ENCODE measurements around the gene DNAI2.

DNA sequence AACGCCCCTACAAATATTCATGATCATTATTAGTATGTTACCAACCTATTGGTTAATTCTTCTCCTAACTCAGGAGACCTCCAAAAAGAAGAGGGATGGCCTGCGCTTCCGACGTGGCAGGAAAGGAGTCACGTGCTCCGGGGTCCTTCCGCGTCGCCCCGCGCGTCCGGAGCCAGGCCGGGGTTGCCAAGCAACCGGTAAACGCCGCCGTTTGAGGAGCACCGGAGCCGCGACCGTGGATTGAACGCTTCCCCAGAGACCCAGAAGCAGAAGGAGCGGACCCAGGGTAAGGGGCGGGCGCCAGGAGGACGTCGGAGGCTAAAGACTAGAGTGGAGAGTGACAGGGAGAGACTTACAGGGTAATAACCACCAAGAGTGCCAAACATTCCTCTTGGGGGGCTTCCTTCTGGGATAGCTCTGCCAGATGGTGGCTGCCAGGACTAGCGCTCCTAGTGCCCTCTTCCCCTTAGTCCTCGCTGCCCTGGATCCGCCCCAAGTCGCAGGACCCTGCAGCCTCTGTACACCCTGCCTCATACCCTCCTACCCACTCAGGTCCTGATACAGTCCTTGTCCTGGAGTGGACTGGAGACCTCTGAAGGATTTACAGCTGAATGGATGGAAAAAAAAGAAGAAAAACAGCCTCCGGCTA lies at the start of gene DNAI2:
- TF ChIP-seq SIN3A (IDR thresholded peaks at IDR 0.05; ENCODE audit: borderline replicate concordance, insufficient read depth, low read length) = no peak
- no peak for TF ChIP-seq POLR2AphosphoS5 (IDR thresholded peaks at IDR 0.05; ENCODE audit: low read depth, low read length)
- TF ChIP-seq REST (IDR thresholded peaks at IDR 0.05; ENCODE audit: insufficient read depth in 1 of 2, low read depth in 2 of 2, low read length in 2 of 2) = no peak
- TF ChIP-seq TAF1 (IDR thresholded peaks at IDR 0.05; ENCODE audit: borderline replicate concordance, insufficient read depth, low read length) = no peak
- no peak for TF ChIP-seq FOXP2 (optimal IDR thresholded peaks at IDR 0.05; ENCODE audit: borderline replicate concordance, extremely low read depth, extremely low read length, insufficient read depth)

Data from PFSK-1 (cell line).